ENCODE measurements around the gene RPS6KA2.

RPS6KA2 gene

GRCh38 chr6:166456395-166457156 is 170.5 kb downstream of the RPS6KA2 start:
- peak; percentile 45 for TF ChIP-seq CTCF (IDR thresholded peaks at IDR 0.05; ENCODE audit: low read depth, low read length, missing control alignments)
- DNase-seq (ENCODE audit: low read depth): no peak
- no peak overlapping the region for H3K4me3 ChIP-seq (ENCODE audit: low read depth, low read length)

DNA sequence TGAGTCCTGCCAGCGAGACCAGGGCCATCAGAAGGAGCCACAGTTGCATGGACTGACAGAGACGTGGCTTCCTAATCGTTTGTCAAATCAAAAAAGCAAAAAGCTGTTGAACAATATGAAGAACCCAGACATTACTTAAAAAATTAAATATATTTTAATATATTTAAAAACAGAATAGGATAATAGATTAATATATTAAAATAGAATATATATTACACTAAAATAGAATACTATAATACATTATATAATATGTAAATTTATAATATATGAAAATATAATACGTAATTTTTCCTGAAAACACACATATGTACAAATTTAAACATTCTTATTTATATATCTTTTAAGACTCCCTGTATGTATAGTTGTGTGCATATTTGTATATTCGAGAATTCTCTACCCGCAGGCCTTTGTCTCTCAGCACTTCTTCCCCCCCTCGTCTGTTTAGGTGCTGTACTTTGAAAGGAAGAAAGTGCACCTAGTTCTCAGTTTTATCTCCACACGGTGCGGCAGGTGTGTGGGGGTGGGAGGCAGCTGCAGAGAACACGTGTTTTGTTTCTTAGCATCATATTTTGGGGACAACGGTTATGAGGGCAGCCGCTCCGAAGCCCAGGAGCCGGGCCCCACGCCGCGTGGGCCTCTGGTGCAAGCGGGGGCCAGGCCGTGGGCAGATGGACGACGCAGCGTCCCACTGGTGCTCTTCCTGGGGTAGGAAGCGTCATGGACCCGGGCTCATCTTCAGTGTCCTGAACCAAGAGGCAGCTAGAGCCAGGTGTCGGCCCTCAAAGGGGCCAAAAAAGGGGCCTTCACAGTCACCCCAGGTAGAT is 172.1 kb downstream of the RPS6KA2 start:
- no peak overlapping the region for H3K4me3 ChIP-seq (ENCODE audit: low read depth, low read length)
- no peak for DNase-seq (ENCODE audit: low read depth)
- TF ChIP-seq CTCF (IDR thresholded peaks at IDR 0.05; ENCODE audit: low read depth, low read length, missing control alignments): no peak

DNA sequence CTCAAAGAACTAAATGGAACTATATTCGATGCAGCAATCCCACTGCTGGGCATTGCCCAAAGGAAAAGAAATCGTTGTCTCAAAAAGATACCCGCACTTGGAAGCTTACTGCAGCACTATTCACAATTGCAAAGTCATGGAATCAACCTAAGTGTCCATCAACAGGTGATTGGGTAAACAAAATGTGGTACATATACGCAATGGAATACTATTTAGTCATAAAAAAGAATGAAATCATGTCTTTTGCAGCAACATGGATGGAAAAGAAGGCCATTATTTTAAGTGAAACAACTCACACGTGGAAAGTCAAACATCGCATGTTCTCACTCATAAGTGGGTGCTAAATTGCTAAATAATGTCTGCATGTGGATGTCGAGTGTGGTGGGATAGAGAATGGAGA is 173.4 kb downstream of the RPS6KA2 start:
- no peak for TF ChIP-seq CTCF (IDR thresholded peaks at IDR 0.05; ENCODE audit: low read depth, low read length, missing control alignments)
- H3K4me3 ChIP-seq (ENCODE audit: low read depth, low read length): no peak overlapping the region
- DNase-seq (ENCODE audit: low read depth): no peak

DNA sequence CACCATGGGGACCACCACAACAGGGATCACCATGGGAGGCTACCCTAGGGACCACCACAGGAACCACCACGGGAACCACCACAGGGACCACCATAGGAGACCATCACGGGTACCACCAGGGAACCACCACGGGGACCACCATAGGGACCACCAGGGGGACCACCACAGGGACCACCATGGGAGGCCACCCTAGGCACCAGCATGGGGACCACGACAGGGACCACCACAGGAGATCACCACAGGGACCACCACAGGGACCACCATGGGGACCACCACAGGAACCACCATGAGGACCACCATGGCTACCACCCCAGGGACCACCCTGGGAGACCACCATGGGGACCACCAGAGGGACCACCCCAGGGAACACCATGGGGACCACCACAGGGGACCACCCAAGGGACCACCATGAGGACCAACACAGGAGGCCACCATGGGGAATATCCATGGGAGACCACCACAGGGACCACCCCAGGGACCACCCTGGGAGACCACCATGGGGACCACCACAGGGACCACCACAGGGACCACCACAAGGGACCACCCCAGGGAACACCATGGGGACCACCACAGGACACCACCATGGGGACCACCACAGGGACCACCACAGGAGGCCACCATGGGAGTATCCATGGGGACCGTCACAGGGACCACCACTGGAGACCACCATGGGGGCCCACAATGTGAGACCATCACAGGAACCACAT is 176.7 kb downstream of the RPS6KA2 start:
- no peak overlapping the region for H3K4me3 ChIP-seq (ENCODE audit: low read depth, low read length)
- TF ChIP-seq CTCF (IDR thresholded peaks at IDR 0.05; ENCODE audit: low read depth, low read length, missing control alignments): no peak
- no peak for DNase-seq (ENCODE audit: low read depth)

DNA sequence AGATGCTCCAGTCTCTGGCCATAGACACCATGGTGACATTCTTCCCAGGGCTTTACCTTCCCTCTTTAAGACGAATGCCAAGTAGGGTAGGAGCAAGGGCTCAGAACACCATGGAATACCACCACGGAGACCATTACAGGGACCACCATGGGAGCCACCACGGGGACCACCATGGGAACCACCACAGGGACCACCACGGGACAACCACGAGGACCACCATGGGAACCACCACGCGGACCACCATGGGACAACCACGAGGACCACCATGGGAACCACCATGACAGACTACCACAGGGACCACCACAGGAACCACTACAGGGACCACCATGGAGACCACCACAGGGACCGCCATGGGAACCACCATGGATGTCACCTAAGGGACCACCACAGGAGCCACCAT is 177.4 kb downstream of the RPS6KA2 start:
- no peak for TF ChIP-seq CTCF (IDR thresholded peaks at IDR 0.05; ENCODE audit: low read depth, low read length, missing control alignments)
- no peak overlapping the region for H3K4me3 ChIP-seq (ENCODE audit: low read depth, low read length)
- no peak for DNase-seq (ENCODE audit: low read depth)

DNA sequence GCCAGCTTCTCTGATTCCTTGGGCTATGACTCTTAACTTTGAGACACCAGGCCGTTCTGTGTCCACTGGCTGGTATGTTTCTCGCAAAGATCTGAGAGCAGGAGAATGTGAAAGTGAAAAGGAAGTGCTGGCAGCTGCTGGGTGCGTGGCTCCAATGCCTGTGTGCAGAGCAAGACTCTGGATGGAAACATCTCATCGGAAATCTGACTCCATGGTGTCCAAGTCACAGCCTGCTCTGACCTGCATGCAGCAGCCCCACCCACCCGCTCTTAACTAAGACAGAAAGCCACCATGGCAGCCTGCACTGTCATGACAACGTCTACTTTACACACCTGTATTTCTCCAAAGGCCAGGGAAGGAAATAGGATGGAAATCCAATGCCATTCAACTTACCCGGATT is 178.0 kb downstream of the RPS6KA2 start:
- no peak for DNase-seq (ENCODE audit: low read depth)
- no peak for TF ChIP-seq CTCF (IDR thresholded peaks at IDR 0.05; ENCODE audit: low read depth, low read length, missing control alignments)
- H3K4me3 ChIP-seq (ENCODE audit: low read depth, low read length): no peak overlapping the region

All from GM12864 (cell line).